Heart left ventricle (tissue), 13 donors: Measurements from ENCODE around the gene PPP1R7.

Source experiments
- POLR2A ChIP-seq, 2 donors: fragments of 450-650 bp; IDR thresholded peaks; one replicate each; pipeline ENCODE4 v1.6.1; 2017; ENCODE audit warnings: antibody characterized with exemption in 2 of 2, mild to moderate bottlenecking in 2 of 2, moderate library complexity in 2 of 2
- TF ChIP-seq, protein P1 (sequence below), 12 donors: fragments of 200-600 bp; sonication (generic) in 4 of 12; IDR thresholded peaks; one replicate each; pipeline versions ENCODE4 v1.5.0 to v1.8.0; 2018 to 2022; ENCODE audit warnings: antibody characterized with exemption in 12 of 12, mild to moderate bottlenecking in 5 of 12
- donor health status: ischemic (EF 13 %, LVEDD 7.1; RV severe dilation, severe dysfunction).
- donor health status: DM: no; HTN: yes; CAD: no.
- donor health status: DM: no; HTN: no; CAD: no.
- donor health status: ischemic (EF 25% LVEDD 6.9; RV normal size, moderate dysfunction).
- donor health status: ischemic (EF 25% LVEDD 5.7; RV mildly dilated, moderate dysfunction).
- donor health status: ischemic (EF 35%, LVEDD 5.7; RV mildly dilated, moderate dysfunction).
- donor health status: nonischemic (EF 11% LVEDD 7.7; RV severe dilation, severe dysfunction).
- donor health status: DM: yes; HTN: yes; CAD: no.
- donor health status: PGD.
- donor health status: ischemic (EF 29% LVEDD 5.4; RV normal size, mild dysfunction).
- donor health status: nonischemic (EF 23%, LVEDD 6.1; RV moderate dilation, normal function).

DNA sequence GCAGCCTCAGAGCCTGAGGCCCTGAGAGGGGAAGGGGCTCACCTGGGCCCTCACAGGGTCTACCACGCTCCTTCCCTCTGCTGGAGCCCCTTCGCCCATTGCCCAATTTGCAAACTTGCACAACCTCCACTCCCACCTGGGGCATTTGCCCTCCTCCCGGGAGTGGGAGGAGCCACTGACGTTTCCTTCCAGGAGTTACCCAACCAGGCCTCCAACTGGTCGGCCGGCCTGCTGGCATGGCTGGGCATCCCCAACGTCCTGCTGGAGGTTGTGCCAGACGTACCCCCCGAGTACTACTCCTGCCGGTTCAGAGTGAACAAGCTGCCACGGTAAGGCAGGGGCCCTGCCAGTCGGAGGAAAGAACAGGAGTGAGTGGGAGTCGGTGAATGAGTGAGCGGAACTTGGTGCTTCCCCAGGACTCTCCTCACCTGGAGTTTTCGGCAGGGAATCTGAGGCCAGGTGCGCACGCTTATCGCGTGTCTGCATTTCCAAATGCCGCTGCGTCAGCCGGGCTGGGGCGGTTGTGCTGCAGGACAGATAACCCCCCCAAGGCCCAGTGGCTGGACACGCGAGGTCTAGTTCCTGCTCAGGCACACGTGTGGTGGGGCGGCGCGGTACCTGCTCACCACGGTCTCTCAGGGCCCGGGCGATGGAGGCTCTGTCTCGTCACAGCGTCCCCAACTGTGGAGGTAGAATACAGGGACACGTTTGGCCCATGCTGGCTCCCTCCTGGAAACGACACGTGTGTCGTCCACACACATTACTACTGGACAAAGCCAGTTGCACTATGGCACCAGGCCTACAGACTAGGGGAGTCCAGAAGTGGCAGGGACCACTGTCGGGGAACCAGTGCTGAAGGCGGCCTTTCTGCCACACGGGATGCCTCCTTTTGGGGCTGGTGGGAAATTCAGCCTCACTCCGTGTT lies 49.9 kb downstream of the PPP1R7 start:
- TF ChIP-seq, protein P1, sequence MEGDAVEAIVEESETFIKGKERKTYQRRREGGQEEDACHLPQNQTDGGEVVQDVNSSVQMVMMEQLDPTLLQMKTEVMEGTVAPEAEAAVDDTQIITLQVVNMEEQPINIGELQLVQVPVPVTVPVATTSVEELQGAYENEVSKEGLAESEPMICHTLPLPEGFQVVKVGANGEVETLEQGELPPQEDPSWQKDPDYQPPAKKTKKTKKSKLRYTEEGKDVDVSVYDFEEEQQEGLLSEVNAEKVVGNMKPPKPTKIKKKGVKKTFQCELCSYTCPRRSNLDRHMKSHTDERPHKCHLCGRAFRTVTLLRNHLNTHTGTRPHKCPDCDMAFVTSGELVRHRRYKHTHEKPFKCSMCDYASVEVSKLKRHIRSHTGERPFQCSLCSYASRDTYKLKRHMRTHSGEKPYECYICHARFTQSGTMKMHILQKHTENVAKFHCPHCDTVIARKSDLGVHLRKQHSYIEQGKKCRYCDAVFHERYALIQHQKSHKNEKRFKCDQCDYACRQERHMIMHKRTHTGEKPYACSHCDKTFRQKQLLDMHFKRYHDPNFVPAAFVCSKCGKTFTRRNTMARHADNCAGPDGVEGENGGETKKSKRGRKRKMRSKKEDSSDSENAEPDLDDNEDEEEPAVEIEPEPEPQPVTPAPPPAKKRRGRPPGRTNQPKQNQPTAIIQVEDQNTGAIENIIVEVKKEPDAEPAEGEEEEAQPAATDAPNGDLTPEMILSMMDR (IDR thresholded peaks at IDR 0.05), result no peak
- no peak for TF ChIP-seq POLR2A (IDR thresholded peaks at IDR 0.05)
